HG02588 (cell line): ENCODE results near the gene FABP7.

Experiments
- ATAC-seq: cut with Tn5 transposase; IDR thresholded peaks from one replicate; pipeline ENCODE4 v1.9.1; 2021; ENCODE audit warnings: mild to moderate bottlenecking, moderate library complexity; ENCODE audit not compliant: unreplicated experiment

The FABP7 gene

GRCh38 chr6:122755901-122756300 is 23.6 kb upstream of the FABP7 start:
- ATAC-seq: no peak

GRCh38 chr6:122758927-122759334 is 20.6 kb upstream of the FABP7 start:
- ATAC-seq: peak; percentile 99

GRCh38 chr6:122760330-122760729 is 19.2 kb upstream of the FABP7 start:
- ATAC-seq: no peak

GRCh38 chr6:122766256-122766655 is 13.3 kb upstream of the FABP7 start:
- ATAC-seq: no peak

- ATAC-seq: no peak
These were observed 8.5 kb upstream of the FABP7 start for GRCh38 chr6:122770835-122771601.

- ATAC-seq: no peak
These were observed 6.6 kb upstream of the FABP7 start for GRCh38 chr6:122772724-122773415.

GRCh38 chr6:122775975-122776374 is 3.5 kb upstream of the FABP7 start:
- no peak for ATAC-seq

- no peak for ATAC-seq
These were observed 1.2 kb upstream of the FABP7 start for GRCh38 chr6:122778302-122778701.

- ATAC-seq: no peak
These were observed 393 bp upstream of the FABP7 start for GRCh38 chr6:122778985-122779661.

GRCh38 chr6:122780114-122780513 is 598 bp downstream of the FABP7 start:
- ATAC-seq: no peak

GRCh38 chr6:122781716-122782115 is 2.2 kb downstream of the FABP7 start:
- ATAC-seq: no peak

GRCh38 chr6:122783401-122783800 is 3.9 kb downstream of the FABP7 start:
- ATAC-seq: no peak

- ATAC-seq: no peak
These were observed 6.4 kb downstream of the FABP7 start for GRCh38 chr6:122785891-122786290.

- no peak for ATAC-seq
These were observed 8.2 kb downstream of the FABP7 start for GRCh38 chr6:122787721-122788120.

- ATAC-seq: no peak
These were observed 8.7 kb downstream of the FABP7 start for GRCh38 chr6:122788208-122788607.

- peak; percentile 5 for ATAC-seq
These were observed 9.2 kb downstream of the FABP7 start for GRCh38 chr6:122788663-122789181.

- ATAC-seq: peak; percentile 59
These were observed 9.9 kb downstream of the FABP7 start, which contains the start of gene SMPDL3A for GRCh38 chr6:122789182-122790027. Gene SMPDL3A (plus strand): TSS chr6:122789258. CDS start chr6:122789347, 89 bp downstream.

- no peak for ATAC-seq
These were observed 10.5 kb downstream of the FABP7 start for GRCh38 chr6:122790028-122790422.

- no peak for ATAC-seq
These were observed 11.2 kb downstream of the FABP7 start for GRCh38 chr6:122790423-122791309.

GRCh38 chr6:122791310-122791679 is 11.8 kb downstream of the FABP7 start:
- ATAC-seq: no peak
